Motor neuron (in vitro differentiated cells): ENCODE measurements around the gene LSP1. TPM values are rescaled to one million over a fixed set of nuclear protein-coding genes. Genes with fewer than 3 reads are reported as not detected.
A peak's percentile ranks its signal among the peaks of the same experiment; 100 is the strongest.
"Not testable (repeated sequence)": the region's sequence is repeated elsewhere in the genome, so short reads cannot be mapped to it uniquely, and the experiment has no call there.

ENCODE experiments used
- ATAC-seq, 8 experiments: fragments of 200-7000 bp; cut with Tn5 transposase; replicated peaks in 6 of 8; 2 replicates each; pipeline ENCODE4 v1.8.0; 2021; ENCODE audit warnings: mild to moderate bottlenecking in 8 of 8, moderate library complexity in 8 of 8
- H3K27ac ChIP-seq, 2 donors: fragments of 250-450 bp; sonication (Bioruptor Pico); 2 replicates each; pipeline ENCODE4 v1.9.0; 2021; ENCODE audit warnings: antibody characterized with exemption in 2 of 2, mild to moderate bottlenecking in 2 of 2, moderate library complexity in 1 of 2
- H3K4me1 ChIP-seq, 2 donors: fragments of 250-450 bp; sonication (Bioruptor Pico); replicated peaks in 1 of 2; 2 replicates each; pipeline ENCODE4 v1.6.1; 2021; ENCODE audit warnings: antibody characterized with exemption in 2 of 2, mild to moderate bottlenecking in 2 of 2, moderate library complexity in 1 of 2
- H3K4me3 ChIP-seq, 5 donors: fragments of 250-450 bp; sonication (Bioruptor Pico); 2 replicates each; pipeline ENCODE4 v1.9.0; 2021; ENCODE audit warnings: antibody characterized with exemption in 5 of 5, mild to moderate bottlenecking in 5 of 5, moderate library complexity in 4 of 5
- WGBS, 10 experiments: fragments of 450-650 bp; shearing (Covaris generic); methylation state at CpG; one replicate each; pipeline ENCODE4 v1.0.0; 2022; 5-methylcytosine and 5-hydroxymethylcytosine counted together
- in situ Hi-C, 9 experiments: fragments of 400-800 bp; cut with MboI; loops; one replicate each; pipeline ENCODE4 v1.15.0; 2021; ENCODE audit warnings: low sequenced_read_pairs in 9 of 9, low pct_unique_long_range_greater_than_20kb in 2 of 9; ENCODE audit not compliant: unreplicated experiment in 9 of 9
- total RNA-seq, 8 experiments: library from RNA; unstranded; fragments of 300-600 nt; gene quantifications; 2 replicates each; pipeline versions ENCODE4 v1.2.3 to v1.2.4, GENCODE V29; 2022

LSP1 gene
- total RNA-seq, 8 experiments from 2014 or later = 0.05 to 12.9 (median 0.88) TPM

DNA sequence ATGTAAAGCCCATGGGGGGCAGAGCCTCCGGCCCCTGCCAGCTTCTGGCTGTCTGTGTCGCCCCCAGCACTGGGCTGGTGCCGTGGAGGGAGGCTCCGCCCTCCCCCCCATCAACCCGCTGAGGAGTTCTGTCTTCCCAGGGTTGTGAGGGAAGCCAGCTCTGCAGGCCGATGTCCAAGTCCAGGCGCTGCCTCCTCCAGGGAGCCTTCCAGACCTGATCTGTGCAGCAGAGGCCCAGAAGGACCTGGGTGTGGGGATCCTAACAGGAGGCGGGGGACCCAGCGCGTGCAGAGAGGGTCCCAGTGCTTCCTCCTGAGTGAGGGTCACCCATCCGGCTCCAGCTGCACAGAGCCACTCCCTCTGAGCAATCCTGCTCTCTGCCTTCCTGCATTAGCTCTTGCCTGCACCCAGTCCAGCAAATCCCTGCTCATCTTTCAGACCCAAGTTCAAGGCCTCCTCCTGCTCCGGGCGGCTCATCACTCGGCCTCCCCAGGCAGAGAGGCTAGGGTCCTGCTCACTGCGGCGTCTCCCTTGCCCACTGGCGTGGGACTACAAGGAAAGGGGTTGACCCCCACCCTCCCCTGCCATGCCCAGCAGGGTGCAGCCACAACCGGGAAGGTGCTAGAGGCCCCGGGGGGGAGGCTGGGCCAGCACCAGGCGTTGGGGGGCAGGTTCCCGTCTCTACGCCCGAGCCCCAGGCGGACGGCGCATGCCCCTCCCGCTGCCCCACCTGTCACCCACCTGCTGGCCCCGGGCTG lies 22.4 kb downstream of the LSP1 start:
- 3 to 82% (median 49%) methylated on average over 1 to 6 of the region's 28 CpGs; no CpG with 5 or more reads in 6 of the 10 experiments for WGBS, 10 experiments
- Histone ChIP-seq H3K4me3 (no peak overlapping the region), H3K27ac (no peak overlapping the region), H3K4me1 (peaks cover 0 to 29% of the 10 kb centered on the region in 2 donors)
- in situ Hi-C loops = loop anchor here in 1 of 9 experiments (25.0 kb wide), 1 partner anchor 287 kb away; the partner anchor contains the start of genes INS and TH
- ATAC-seq = no peak

DNA sequence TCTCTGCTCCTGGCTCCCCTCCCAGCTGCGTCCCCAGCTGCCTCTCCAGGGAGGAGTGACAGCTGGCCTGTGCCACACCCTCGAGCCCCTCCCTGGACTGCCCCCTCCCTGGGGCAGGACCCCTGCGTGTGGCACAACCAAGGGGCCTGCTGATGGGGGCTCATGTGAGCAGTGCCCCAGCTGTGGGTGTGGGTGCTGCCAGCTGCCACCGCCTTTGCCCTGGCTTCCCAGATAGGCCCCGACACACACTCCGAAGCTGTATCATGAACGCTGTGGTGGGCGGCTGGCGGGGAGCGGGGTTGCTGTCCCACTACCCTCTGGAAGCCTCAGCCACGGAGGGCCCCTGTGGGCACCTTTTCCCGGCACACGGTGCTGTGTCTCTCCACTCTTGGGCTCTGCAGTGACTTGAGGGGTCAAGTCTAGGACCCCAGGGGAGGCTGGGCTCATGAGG lies 23.0 kb downstream of the LSP1 start:
- ATAC-seq, H3K27ac ChIP-seq, H3K4me3 ChIP-seq: not testable (repeated sequence)
- in situ Hi-C loops = loop anchor here in 1 of 9 experiments (25.0 kb wide), 1 partner anchor 286 kb away; the partner anchor contains the start of genes INS and TH
- 87% methylated on average over 5 of the region's 13 CpGs; no CpG with 5 or more reads in 9 of the 10 experiments for WGBS, 10 experiments
- peaks cover 0 to 27% of the 10 kb centered on the region in 2 donors for H3K4me1 ChIP-seq

DNA sequence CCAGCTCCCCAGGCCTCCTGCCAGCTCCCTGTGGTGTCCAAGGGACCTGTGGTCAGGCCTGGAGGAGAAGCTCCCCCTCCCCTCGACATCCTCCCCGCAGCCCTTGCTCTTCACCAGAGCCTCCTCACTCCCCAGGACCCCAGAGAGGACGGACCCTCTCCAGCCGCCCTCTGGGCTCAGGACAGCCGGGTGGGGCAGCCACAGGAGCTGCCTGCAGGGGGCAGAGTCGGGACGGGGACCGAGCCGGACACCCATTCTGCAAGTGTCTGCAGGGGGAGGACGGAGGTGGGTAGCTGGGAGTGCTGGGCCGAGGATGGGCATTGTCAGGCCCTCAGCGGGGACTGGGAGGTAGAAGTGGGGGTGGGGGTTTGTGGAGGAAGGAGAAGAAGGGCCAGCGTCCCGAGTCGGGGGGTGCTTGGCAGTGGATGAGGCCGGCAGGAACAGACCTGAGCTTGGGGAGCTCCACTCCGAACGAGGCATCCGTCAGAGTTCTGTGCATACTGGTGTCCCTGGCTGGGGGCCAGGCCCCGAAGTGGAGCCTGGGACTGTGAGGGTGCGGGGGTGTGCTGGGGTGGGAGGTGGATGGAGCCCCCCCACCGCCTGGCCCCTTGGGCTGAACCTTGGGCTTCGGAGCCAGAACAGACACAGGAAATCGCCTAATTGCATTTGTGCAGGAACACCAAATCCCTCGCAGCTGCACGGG lies 23.6 kb downstream of the LSP1 start:
- Histone ChIP-seq H3K4me3 (no peak overlapping the region), H3K27ac (no peak overlapping the region), H3K4me1 (peaks cover 0 to 21% of the 10 kb centered on the region in 2 donors)
- in situ Hi-C loops = loop anchor here in 1 of 9 experiments (25.0 kb wide), 1 partner anchor 286 kb away; the partner anchor contains the start of genes INS and TH
- no CpG with 5 or more reads among the region's 26 CpGs for WGBS, 10 experiments
- ATAC-seq = peak in 7 of 8 experiments; percentile 26 to 88 (median 55)

DNA sequence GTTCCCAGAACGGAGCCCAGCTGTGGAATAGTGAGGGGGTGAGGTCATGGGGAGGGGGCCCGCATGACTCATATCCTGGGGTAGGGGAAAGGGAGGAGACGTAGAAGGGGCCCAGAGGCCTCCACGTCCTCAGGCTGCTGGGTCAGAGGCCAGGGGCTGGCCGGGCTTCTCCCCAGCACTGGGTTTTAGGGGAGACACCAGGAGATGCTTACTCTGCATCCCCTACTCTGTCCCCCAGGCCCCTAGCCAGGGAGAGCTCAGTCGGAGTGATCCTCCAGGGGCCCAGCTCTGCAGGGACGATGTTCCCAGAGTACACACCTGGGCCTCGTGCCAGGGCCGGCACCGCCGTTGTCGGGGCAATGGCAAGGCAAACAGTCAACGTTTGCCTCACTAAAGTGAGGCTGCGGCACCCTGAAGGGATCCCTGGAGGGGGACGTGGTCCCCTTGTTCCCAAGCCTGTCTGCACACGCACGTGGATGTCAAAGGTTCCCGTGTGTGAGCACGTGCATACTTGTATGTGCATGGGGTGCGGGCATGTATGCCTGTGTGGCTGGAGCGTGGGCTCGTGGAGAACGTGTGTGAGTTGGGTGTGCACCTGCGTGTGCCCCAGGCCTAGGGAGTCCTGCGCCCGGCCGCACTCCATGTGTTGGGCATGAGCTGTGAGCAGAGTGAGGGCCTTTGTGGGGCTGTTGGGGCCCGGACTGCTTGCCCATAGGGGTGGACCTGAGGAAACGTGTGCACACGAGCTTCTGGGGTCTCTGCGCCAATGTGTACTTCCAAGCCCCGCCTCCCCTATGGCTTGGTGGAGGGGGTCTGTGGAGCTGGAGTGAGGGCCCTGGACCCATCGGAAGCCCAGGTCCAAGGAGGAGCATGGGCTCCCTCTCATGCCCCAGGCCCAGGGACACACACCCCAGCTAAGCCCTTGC lies 24.6 kb downstream of the LSP1 start:
- H3K4me1 ChIP-seq = peaks cover under 1 to 23% of the 10 kb centered on the region in 2 donors
- in situ Hi-C loops = loop anchor here in 1 of 9 experiments (25.0 kb wide), 1 partner anchor 285 kb away; the partner anchor contains the start of genes INS and TH
- 0 to 95% (median 63%) methylated on average over 1 to 8 of the region's 33 CpGs; no CpG with 5 or more reads in 6 of the 10 experiments for WGBS, 10 experiments
- H3K27ac ChIP-seq = no peak overlapping the region
- ATAC-seq = no peak
- no peak overlapping the region for H3K4me3 ChIP-seq

DNA sequence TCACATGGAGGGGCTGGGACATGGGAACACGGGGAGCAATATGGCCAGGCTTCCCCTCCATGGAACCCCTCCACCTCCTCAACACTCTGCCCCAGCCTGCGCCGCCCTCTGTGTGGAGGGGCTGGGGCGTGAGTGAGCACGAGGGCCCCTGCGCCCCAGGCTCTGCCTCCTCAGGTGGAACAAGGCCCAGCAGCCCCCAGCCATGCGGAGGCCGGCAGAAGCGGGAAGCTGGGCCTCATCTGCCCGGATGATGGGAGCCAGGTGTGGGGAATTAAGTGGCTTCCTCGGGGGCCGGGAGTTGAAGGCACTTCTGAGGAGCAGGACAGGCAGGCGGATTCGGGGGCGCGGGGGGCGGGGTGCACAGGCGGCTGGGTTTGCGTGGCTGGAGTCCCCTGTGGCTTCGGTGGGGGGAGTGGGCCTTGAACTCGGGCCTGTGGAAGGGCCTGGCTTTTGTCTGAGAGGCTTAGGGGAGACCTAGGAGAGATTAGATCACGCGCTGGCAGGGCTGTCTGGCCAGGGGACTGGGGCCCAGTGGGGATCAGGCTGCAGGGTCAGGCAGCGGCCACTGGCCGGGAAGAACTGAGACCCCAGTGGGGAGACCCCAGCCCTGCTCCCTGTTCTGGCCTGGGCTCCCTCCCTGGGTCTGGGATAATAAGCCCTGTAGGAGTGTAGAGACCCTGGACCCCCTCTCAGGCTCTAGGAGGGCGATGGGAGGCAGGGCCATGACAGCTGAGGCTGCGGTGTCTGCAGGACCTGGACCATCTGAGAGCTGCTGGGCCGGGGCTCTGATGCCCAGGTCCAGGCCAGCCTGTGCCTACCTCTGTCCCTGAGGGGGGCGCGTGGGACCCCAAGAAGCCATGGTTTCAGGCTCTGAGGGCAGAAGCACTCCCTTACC lies 25.5 kb downstream of the LSP1 start:
- in situ Hi-C loops = loop anchor here in 1 of 9 experiments (25.0 kb wide), 1 partner anchor 284 kb away; the partner anchor contains the start of genes INS and TH
- 50 to 100% (median 75%) methylated on average over 1 to 2 of the region's 30 CpGs; no CpG with 5 or more reads in 6 of the 10 experiments for WGBS, 10 experiments
- H3K27ac ChIP-seq = no peak overlapping the region
- no peak for ATAC-seq
- H3K4me3 ChIP-seq = no peak overlapping the region
- H3K4me1 ChIP-seq = peaks cover 4 to 23% of the 10 kb centered on the region in 2 donors

DNA sequence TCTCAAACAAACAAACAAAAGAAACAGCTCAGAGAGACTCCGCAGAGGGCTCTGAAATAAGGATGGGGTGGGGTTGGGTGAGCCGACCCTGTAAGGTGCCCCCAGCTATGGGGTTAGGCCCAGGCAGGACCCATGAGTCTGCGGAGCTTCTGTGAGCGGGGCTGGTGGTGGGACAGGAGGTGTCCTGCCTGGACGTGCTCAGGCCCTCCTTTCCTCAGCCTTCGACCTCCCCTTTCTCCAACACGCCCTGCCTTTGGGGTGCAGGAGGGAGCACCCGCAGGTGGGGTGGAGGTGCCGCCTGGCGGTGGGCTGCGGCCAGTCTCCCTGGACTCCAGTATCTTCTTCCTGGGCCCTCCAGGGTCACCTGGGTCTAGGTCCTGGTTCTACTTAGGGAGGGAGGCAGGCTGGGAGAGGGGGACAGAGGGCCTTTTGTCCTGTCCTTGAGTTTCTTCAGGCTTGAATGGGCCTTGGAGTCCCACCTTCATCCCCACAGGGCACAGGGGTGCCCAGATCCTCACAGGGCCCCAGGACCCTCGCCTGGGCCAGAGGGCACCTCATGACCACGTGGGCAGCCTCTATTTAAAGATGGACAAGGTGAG lies 26.6 kb downstream of the LSP1 start:
- H3K4me1 ChIP-seq = peaks cover 4 to 23% of the 10 kb centered on the region in 2 donors
- in situ Hi-C loops = loop anchor here in 1 of 9 experiments (25.0 kb wide), 1 partner anchor 283 kb away; the partner anchor contains the start of genes INS and TH
- no peak overlapping the region for H3K4me3 ChIP-seq
- ATAC-seq = no peak
- 20 to 100% (median 83%) methylated on average over 1 to 3 of the region's 13 CpGs; no CpG with 5 or more reads in 5 of the 10 experiments for whole genome bisulfite sequencing, 10 experiments
- H3K27ac ChIP-seq = no peak overlapping the region

DNA sequence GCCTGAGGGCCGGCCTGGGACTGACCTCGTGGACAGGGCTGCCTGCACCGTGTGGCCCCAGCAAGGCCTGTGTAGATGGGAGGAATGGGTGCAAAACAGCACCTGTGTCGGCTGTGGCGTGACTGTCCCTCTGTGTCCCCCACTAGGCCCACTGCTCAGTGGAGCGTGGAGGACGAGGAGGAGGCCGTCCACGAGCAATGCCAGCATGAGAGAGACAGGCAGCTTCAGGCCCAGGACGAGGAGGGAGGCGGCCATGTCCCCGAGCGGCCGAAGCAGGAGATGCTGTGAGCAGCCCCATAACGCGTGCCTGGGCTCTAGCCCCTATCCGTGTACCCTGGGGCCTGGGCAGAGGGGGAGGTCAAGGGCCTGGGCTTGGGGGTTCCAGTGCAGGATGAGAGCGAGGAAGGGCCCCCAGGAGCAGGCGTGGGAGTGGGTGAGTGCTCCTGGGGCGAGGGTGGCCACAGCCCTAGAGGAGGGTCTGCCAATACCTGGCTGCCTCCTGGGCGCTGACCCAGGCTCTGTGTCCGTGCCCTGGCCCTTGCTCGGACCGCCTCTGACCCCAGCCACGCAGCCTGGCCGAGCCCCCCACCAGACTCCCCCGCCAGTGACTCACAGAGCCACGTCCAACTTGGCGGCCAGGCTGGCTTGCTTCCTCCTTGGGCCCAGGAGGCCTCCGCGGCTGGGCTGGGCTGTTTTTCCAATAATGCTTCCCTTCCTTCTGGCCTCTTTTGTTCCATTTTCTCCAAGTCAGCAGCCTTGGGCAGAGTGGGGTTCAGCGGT lies 27.2 kb downstream of the LSP1 start:
- Histone ChIP-seq H3K27ac (no peak overlapping the region), H3K4me3 (no peak overlapping the region), H3K4me1 (peaks cover 4 to 23% of the 10 kb centered on the region in 2 donors)
- peak in 2 of 8 experiments; percentile 1 to 4 for ATAC-seq
- in situ Hi-C loops = loop anchor here in 1 of 9 experiments (25.0 kb wide), 1 partner anchor 282 kb away; the partner anchor contains the start of genes INS and TH
- WGBS, 10 experiments = 73 to 100% (median 87%) methylated on average over 1 to 3 of the region's 32 CpGs; no CpG with 5 or more reads in 5 of the 10 experiments

DNA sequence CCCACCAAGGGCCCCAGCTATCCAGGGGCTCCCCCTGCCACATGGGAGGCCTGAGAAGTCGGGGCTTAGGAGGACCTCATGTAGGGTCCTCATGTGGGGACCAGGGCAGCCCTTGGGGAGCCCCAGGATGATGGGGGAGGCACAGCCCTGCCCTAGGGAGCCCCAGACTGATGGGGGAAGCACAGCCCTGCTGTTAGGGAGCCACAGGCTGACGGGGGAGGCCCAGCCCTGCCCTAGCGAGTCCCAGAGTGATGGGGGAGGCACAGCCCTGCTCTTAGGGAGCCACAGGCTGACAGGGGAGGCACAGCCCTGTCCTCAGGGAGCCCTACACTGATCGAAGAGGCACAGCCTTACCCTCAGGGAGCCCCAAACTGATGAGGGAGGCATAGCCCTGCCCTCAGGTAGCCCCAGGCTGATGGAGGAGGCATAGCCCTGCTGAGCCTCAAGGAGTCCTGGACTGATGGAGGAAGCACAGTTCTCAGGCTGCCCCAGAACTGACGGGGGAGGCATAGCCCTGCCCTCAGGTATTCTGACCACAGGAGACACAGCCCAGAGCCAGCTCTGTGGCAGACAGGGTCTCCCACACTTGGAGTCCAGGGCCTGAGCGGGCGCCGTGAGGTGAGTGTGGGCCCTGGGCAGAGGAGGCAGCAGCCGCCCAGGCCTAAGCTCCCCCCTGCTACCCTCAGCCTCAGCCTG lies 28.0 kb downstream of the LSP1 start:
- peak in 2 of 8 experiments; percentile 7 to 11 for ATAC-seq
- Histone ChIP-seq H3K4me1 (peaks cover 4 to 18% of the 10 kb centered on the region in 2 donors), H3K4me3 (no peak overlapping the region), H3K27ac (no peak overlapping the region)
- in situ Hi-C loops = loop anchor here in 1 of 9 experiments (25.0 kb wide), 1 partner anchor 281 kb away; the partner anchor contains the start of genes INS and TH
- 0 to 95% (median 83%) methylated on average over 1 to 4 of the region's 9 CpGs; no CpG with 5 or more reads in 7 of the 10 experiments for WGBS, 10 experiments

DNA sequence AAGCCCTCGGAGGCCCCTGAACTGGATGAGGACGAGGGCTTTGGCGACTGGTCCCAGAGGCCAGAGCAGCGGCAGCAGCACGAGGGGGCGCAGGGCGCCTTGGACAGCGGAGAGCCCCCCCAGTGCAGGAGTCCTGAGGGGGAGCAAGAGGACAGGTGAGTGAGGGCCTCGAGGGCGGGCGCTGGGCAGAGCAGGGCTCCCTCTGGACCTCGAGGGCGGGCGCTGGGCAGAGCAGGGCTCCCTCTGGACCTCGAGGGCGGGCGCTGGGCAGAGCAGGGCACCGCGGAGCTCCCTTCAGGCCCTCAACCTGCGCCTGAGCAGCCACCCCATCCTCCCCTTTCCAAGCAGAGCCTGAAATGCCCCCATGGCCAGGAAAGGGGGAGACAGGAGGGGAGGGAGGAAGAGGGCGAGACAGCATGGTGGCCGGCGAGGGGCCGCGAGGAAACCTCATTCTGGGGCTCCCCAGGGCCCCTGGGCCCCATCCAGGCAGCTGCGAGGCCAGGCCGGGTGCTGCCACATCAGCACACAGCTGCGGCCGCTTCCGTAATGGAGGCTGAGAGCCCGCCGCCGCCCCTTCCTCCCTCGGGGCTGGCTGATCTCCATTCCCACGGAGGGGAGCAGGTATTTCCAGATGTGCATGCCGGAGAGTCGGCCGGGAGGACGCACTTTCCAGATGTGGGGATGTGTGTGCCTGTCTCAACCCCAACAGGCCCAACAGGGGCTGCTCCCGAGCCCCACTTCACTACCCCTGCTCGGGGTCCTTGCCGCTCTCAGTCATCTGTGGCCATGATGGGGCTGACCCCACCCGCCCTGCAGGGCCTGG lies 28.8 kb downstream of the LSP1 start:
- in situ Hi-C loops = loop anchor here in 1 of 9 experiments (25.0 kb wide), 1 partner anchor 281 kb away; the partner anchor contains the start of genes INS and TH
- Histone ChIP-seq H3K4me1 (peaks cover 4 to 14% of the 10 kb centered on the region in 2 donors), H3K27ac (no peak overlapping the region), H3K4me3 (no peak overlapping the region)
- peak in 3 of 8 experiments; percentile 13 to 30 (median 21) for ATAC-seq
- WGBS, 10 experiments = 0 to 60% methylated on average over 1 to 2 of the region's 43 CpGs; no CpG with 5 or more reads in 8 of the 10 experiments
